HG03354 (cell line): ENCODE results near the gene WEE1.
"Not testable (repeated sequence)": the region's sequence is repeated elsewhere in the genome, so short reads cannot be mapped to it uniquely, and the experiment has no call there.

Experiments
- ATAC-seq: cut with Tn5 transposase; IDR thresholded peaks from one replicate; pipeline ENCODE4 v1.9.1; 2021; ENCODE audit warnings: mild to moderate bottlenecking; ENCODE audit not compliant: unreplicated experiment, poor library complexity, severe bottlenecking

Gene WEE1

GRCh38 chr11:9573052-9573774 is at the start of gene WEE1:
TSS of gene WEE1 (plus strand) at chr11:9573670. CDS start at chr11:9573934, 264 bp downstream.
- ATAC-seq: peak; percentile 85

DNA sequence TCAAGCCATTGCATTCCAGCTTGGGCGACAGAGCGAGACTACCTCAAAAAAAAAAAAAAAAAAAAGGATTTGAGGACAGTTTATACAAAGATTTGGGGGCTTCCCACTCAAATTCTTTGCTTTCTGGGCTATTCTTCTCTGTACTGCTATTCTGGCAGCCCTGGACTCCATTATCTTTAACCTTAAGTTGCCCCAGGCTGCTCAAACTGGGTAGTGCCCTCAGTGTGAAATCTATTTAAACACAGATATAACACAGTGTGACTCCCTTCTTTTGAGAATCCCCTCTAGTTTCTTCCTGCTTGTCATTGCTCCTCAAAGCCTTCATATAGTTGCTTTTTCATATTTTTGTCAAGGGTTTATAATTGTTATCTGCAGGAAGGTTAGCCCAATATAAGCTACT is 49.5 kb upstream of the WEE1 start:
- ATAC-seq: no peak

DNA sequence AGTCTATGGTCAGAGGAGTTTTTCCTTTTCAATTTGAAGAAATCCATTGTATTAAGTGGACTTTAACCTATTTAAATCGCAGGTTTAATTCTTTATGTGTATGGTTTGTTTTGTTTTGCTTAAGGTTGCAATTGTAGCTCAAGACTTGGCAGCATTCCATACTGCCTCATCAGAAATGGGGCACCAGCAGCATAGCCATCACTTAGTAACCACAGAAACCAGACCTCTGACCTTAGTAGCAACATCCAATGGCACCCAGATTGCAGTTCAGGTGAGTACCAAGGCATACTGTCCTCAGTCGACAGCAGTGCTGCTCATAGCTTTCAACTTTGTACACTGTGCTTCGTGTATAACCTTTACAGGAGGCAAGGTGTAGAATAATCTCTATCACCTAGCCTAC is 48.4 kb upstream of the WEE1 start:
- no peak for ATAC-seq

DNA sequence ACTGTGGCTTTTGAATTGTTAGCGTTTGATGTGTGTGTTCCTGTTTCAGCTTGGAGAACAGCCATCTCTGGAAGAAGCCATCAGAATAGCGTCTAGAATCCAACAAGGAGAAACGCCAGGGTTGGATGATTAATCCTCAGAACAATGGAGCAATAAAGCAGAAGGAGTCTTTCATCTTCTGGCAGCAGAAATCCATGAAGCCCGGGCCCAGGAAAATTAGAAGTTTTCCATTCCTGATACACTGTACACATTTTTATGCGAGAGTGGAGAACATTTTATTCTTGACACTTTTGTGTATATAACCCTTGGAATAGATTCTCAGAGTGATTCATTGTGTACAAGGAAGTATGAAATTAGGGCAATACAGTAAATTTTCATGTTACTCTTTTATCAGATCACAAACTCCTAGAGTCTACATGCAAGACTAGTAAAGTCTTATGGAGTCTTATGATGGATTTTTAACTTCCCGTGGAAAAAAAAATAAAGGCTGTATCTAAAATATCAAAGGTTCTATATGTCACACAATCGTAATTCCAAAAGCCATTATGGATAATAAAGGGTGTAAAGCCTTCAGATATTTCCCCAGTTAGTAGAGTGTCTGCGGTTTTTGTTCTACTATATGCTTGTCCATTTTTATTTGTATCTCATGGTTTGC is 45.9 kb upstream of the WEE1 start:
- ATAC-seq: no peak

DNA sequence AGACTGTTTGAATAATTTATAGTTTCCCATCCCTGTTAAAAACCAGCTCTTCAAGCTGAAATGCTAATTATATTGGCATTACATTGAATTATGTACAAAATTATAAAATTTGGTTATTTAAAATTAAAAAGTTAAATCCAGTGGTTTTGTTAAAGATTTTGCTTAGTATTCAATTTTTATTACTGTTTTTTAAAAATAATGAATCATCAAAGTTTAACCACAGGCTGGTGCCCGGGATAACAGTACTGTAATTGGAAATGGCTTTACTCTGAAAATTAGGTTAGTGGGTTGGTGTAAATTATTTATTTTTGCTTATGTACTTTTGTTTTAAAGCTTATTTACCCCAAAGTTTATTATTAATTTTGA is 45.4 kb upstream of the WEE1 start:
- no peak for ATAC-seq

GRCh38 chr11:9528573-9529333 is 44.7 kb upstream of the WEE1 start:
- ATAC-seq: no peak

GRCh38 chr11:9529334-9529650 is 44.2 kb upstream of the WEE1 start:
- ATAC-seq: no peak

DNA sequence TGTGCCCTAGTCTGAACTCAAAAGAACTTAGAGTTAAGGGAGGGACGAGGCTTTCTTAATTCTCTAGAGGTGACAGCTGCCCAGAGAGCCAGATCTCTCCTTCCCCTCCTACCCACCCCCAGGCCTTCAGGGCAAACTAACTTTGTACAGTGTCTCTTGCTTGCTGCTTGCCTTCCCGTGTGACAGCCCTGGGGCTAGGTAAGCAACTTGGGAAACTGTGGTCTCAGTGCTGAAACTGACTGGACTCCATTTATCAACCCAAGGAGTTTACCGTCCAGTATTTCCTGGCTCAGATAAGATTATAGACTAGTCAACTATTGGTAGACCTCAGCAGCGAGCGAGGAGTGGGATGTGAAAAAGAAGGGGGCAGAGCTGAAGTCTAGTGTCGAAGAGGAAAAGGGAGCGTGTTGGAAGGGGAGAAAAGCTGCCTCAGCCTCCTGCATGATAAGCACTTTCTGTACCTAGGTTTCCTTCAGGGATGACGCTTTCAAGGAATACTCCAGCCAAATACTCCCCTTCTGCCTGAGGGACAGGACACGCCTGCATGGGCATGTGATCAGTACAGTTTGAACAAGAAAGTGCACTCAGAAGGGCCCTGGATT is 43.3 kb upstream of the WEE1 start:
- no peak for ATAC-seq

- ATAC-seq: no peak
Observed at GRCh38 chr11:9530901-9531625, 42.4 kb upstream of the WEE1 start.

DNA sequence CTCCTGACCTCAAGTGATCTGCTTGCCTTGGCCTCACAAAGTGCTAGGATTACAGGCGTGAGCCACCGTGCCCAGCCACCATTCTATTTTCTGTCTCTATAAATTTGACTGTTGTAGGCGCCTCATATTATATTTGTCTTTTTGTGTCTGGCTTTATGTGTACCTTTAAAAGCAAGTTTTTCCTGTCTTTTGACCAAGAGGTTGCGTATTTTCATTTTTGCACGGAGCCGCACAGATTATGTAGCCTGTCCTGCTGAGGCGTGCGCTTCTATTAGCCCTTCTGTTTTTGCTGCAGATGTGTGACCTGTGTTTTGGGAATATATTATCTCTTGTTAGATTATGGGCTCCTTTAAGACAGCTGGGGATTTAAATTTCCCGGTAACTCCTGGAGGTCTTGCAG is 40.4 kb upstream of the WEE1 start:
- no peak for ATAC-seq

DNA sequence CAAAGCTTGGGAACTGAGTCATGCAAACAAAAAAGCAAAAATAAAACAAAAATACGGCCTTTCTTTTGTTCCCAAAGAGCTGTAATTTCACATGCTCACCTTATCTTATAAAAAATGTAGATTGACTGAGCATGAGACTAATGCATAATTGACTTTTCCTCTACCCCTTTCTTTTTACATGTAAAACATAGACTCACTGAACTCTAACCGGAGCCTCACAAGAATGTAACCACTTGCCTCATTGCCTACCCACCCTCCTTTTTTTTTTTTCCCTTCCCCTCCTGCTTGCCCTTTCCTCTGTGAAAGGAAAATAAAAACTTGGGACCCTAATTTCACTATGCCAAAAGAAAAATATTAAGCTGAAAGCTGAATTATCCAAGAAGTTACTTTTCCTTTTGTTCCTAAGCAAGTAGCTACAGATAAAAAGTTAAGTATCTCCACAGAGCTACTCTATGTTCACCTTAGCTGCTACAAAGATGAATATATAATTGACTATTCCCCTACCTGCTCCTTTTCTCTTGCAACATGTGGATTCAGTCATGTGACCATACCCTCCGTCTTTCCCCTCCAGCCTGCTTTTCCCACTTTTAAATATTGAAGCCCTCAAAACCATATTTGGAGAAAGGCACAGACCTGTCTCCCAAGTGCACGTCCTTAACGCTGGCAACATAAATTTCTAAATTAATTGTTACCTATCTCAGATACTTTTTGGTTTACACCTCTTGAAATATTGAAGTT is 39.6 kb upstream of the WEE1 start:
- ATAC-seq: no peak

- ATAC-seq: no peak
Observed at GRCh38 chr11:9535189-9535781, 38.2 kb upstream of the WEE1 start.

GRCh38 chr11:9538548-9538947 is 34.9 kb upstream of the WEE1 start:
- ATAC-seq: no peak

GRCh38 chr11:9549216-9549615 is 24.3 kb upstream of the WEE1 start:
- ATAC-seq: not testable (repeated sequence)

DNA sequence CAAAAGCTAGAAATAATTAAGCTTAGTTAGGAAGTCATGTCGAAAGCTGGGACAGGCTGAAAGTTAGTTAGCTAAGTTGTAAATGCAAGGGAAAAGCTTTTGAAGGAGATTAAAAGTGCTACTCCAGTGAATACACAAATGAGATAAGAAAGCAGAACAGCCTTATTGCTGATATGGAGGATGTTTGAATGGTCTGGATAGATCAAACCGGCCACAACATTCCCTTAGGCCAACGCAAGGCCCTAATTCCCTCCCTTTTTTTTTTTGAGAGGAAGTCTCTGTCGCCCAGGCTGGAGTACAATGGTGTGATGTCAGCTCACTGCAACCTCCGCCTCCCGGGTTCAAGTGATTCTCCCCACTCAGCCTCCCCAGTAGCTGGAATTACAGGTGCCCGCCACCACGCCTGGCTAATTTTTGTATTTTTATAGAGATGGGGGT is 23.3 kb upstream of the WEE1 start:
- no peak for ATAC-seq

GRCh38 chr11:9561279-9561982 is 12.0 kb upstream of the WEE1 start:
- ATAC-seq: no peak

- no peak for ATAC-seq
Observed at GRCh38 chr11:9562716-9563115, 10.8 kb upstream of the WEE1 start.

GRCh38 chr11:9563196-9563730 is 10.2 kb upstream of the WEE1 start:
- no peak for ATAC-seq
